GM19395 (cell line): ENCODE measurements around the gene ANKRD33B.
"Not testable (repeated sequence)": the region's sequence is repeated elsewhere in the genome, so short reads cannot be mapped to it uniquely, and the experiment has no call there.

Experiments
- ATAC-seq: cut with Tn5 transposase; IDR thresholded peaks from one replicate; pipeline ENCODE4 v1.9.1; 2021; ENCODE audit warnings: mild to moderate bottlenecking, moderate library complexity; ENCODE audit not compliant: unreplicated experiment

Gene ANKRD33B

DNA sequence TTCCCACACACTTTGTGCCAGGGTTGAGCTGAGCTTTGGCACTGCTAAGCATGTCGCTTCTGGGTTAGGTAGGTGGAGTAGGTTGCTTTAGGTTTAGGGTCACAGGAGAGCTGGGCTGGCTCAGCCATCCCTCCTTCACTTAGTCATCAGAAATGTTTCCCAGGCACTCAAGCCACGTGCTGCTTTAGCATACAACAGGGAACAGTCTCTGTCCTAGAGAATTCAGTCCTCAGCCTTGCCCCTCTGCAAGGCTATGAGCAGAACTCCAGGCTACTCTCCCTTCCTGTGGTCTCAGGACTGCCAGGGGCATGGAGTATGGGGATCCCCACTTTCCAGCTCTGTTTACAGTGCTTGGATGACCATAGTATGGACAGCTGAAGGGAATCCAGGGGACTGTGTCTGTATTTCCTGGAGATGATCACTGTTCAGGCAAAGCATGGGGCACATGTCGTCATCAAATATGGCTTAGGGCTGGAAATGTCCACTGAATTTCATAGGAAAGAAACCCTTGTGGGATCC lies 7.5 kb upstream of the ANKRD33B start:
- ATAC-seq = no peak

DNA sequence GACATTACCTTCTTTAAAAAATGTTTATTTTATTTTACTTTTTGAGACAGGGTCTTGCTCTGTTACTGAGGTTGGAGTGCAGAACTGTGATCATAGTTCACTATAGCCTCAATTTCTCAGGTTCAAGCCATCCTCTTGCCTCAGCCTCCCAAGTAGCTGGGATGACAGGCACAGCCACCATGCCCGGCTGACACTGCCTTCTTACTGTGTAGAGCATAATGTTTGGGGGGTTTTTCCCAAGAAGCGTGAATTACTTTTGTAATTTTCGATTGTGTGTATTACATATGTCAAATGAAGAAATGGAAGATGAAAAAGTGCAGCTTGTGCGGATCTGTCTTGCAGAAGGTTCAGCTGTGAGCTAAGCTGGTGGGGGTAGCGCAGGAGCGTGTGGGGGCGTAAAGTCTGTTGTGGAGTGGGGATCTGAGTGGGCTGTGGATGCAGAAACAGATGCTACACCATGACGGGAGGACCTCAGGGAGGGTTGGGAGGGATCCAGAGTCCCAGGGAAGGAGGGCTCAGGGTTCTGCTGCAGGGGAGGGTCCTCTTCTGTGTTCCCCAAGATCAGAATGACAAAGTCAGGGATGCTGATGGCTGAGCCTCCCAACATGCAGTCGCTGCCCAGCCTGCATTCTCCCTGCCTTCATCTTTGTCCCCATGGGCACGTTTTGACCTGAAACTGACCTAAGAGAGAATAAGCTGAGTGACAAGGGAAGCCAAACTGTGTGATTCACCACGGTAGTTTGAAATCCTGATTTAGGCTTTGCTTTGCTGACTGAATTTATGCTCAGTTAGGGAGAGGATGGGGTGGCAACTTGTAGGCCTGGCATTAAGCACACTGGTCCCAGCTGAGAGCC lies 6.8 kb upstream of the ANKRD33B start:
- no peak for ATAC-seq

DNA sequence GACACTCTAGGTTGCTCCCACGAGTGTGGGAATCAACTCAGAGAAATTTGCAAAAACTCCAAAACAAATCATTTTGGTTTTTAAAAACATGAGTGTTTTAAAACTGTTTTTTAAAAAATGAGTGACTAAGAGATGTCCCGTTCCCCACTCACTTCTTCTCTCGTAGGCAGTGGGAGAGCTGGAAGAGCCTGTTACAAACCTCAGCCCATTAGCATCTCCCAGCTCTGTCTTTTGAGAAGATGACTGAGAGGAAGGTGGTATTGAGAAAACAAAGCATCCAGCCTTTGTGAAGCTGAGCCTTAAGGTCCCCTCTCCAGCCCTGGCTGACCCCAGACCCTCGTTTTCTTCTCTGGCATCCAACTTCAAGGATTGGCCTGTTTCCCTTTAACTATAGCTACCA lies 4.7 kb upstream of the ANKRD33B start:
- ATAC-seq = no peak

DNA sequence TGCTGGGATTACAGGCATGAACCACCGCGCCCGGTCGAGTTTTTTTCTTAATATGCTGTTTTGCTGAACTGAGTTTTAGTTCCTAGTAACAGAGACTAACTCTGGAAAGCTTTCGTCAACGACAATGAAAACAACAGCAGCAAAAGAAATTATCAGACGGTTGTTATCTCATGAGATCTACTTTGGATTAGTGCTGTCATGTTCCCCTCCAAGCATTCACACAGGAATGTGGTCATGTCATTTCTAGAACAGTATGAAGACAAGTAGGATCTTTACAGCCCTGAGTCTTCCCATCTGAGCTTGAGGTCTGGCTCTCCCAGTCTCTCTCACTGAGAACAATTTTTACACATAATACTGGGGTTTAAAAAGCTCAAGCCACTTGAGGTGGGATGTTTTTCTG lies 4.0 kb upstream of the ANKRD33B start:
- ATAC-seq = no peak

DNA sequence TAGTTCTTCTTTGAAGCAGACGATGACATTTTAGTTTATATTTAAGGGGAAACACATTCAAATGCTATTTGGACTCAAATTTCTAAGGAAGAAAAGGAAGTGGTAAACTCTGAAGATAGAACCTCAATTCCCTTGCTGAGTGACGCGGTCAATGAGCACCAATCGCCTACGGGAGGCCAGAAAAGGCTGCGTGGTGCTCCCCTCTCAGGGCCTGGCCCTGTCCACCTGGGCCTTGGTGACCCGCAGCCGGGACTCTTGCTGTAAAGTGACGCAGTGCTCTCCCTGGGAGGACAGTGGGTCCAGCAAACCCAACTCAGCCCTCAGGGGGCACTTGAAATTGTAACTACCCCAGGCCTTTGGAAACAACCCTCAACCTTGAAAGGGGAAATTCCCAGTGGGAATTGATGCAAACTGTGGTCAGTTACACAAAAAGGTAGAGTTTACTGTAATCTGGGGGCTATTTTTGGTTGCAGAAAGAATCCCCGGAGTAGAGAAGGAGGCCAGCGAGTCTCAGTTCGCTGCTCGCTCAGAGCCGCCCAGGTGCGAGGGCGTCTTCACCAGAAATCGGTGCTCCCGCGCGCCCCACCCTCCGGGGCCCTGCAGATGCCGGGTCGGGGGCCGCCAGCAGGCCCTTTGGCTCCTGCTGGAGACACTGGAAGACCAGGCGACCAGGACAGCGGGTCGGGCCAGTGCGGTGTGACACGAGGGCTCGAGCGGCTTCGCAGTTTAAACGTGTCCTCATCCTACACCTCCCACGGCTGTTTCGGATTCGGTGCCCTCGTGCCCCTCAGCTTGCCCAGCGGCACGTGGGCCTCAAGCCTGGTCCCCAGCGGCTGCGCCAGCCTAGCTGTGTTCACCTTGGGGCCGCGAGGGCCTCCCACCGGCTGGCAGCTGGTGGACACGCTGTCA lies 1.4 kb upstream of the ANKRD33B start:
- ATAC-seq = peak; percentile 25

DNA sequence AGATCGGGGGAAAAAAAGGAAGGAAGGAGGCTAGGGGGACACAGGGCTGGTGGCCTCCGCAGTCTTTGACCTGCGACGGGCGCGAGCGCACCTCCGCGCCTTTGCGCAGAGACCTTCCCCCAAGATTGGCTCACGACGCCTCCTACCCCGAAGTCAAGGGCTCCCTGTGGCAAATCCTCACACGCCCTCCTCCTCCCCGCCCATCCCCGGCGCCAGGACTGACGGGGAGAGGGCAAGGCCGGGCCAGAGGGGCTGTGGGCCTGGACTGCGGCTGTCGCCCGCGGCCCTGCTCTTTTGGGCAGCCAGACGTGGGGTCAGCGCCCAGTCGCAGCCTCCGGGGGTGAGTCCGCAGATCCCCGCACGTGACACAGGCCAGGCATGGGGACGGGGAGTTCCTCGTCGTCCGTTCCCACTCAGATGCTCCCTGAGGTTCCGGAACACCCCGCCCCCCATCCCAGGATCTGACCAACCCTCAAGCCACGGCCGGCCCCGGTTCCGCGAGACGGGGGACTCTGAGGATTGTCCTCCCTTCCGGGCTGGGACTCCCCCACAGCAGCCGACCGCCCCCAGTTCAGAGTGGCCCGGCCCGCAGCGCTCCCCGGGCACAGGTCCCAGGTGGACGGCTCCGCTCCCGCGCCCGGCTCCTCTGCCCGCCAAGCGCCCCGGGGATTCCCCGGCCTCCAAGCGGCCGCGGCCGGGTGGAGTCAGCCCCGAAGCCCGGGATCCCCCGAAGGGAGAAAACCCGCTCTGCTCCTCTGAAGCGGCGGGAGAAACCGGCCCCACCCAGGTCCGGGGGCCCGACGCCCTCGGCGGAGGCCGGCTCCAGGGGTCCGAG lies 543 bp upstream of the ANKRD33B start:
- ATAC-seq = peak; percentile 33

DNA sequence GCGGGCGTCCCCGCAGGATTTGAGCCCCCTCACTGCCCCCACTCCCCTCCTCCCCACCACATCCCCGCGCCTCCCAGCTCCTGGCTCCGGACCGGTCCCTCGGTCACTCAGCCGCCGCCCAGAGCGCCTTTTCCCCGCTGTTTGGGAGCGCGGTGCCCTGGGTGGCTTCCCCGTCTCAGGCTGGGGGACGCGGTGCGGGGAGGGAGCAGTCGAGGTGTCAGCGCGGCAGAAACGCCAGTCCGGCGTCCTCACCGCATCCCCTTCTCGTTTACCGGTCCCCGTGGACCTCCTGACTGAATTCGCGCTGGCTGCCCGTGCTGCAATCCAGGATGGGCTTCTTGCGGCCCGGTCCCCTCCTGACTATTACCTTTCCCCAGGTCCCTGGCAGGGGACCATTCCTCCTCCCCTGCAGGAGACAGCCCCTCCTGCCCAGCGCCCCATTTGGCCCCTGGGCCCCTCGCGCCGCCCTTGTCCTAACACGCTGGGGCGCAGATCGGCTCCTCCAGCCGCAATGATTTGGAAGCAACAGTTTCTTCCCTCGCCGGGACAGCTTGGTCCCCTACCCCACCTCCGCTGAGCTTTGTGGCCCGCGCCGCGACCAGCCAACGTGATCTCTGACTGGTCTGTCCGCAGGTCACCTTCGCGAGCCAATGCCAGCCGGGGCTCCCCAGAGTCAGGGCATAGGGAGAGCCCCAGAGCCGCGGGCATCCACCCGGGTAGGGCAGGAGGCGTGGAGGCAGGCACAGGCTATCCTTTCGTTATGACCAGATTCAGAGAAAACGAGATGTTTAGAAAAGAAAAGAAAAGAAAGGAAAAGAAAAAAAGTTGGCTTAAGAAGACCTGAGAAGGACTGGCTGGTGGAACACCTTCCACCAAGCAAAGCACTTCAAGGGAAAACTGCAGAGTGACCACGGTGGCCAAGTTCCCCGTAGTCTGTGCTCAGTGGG lies 1.2 kb downstream of the ANKRD33B start:
- ATAC-seq = no peak

DNA sequence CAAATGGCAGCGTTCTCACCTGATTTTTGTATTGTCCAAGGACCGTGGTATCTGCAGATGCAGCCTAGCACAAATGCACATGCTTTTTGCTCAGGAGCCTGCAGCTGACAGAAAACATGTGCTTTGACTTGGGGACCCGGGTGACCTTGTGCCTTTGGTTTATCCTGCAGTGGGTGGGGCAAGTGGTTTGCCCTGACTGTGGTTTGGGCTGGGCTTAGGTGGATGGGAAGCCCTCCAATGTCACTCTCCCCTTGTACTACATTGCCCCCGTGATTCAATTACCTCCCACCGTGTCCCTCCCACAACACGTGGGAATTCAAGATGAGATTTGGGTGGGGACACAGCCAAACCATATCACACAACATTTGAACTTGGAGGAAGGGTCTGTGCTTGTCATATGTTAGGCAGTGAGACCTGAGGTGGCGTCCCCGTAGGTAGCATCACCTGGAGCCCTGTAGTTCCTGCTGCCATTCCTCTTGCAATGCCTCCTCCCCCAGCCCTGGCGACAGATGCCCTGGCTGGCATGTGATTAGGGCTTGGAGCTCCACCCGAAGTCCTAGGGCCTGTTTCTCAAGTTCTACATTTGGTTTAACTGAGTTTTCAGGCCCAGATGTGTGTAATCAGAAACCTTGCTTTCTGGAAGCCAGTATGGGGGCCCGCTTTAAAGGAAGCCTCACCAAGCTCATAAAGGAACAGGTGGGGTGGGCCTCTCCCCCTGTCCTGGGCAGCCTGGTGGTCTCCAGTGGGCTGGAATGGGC lies 2.1 kb downstream of the ANKRD33B start:
- ATAC-seq = no peak

DNA sequence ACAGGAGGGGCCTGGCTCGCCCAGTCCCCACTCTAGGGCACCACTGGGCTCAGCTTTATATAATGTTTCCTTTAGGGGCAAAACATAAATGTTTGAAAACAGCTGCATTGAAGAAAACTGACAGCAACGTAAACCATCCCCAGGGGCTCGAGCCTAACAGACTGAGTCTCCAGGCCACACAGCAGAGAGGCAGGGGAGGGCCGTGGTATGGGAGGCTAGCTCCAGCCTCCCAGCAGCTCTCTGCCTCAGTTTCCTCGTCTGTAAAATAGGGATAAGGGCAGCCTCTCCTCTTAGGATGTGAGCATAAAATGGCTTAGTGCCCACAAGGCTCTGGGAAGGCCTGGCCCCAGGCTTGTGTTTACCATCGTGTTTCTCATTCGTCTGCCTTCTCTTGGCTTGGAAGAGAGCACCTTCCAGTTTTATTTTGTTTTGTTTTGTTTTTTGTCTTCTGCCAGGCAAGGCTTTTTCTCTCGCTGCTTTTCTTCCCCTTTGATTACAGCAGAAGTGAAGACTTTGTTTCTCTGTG lies 2.7 kb downstream of the ANKRD33B start:
- no peak for ATAC-seq

DNA sequence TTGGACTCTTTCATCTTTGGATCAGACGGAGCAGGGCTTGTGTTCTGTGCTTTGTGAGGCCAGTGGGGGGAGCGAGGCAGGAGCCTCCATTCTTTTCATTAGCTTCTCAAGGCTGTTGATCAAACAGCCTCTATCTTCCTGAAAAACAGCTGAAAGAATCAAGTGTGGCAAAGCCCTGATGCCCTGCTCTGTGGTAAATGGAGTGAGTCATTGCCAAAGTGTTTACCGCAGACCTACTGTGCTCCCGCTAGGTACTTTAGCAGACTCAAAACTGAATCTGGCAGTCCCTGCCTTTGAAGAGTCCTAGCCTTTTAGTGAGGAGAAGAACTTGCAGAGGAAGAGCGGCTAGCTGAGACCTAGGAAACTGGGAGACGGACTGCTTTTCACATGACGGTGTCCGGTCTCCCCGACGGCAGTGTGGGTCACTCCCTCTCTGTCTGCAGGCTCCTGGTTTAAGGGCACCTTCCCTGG lies 3.3 kb downstream of the ANKRD33B start:
- ATAC-seq = no peak

DNA sequence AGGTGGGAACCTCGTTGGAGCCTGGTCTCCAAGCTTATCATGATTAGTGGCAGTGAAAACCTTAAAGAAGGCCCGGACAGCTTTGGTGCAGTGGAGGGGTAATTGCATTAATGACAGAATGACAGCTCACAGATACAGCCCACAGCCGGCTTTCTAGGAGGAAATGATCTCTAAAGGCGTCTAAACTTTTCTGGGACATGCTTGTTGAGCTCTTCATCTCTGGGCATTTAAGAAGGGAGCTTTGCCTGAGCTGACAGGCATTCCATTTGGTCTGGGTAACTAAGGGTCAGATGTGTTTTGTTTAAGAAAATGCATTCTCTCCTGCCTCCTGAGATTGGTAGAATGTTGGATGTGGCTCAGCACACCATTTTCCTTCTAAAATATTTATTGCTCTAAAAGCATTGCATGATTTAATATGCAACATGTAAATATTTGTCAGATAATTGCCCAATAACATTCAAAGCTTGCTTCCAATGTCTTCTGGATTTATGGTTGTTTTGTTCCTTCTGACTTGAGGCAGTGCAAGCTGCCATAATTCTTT lies 4.0 kb downstream of the ANKRD33B start:
- no peak for ATAC-seq

DNA sequence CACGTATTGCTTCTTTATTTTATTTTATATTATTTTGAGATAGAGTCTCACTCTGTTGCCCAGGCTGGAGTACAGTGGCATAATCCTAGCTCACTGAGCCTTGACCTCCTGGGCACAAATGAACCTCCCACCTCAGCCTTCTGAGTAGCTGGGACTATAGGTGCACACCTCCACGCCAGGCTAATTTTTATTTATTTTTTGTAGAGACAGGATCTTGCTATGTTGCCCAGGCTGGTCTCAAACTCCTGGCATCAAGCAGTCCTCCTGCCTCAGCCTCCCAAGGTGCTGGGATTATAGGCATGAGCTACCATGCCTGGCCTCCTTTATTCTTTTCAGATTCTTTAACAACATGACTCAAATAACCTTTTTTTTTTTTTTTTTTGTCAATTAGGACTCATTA lies 6.7 kb downstream of the ANKRD33B start:
- ATAC-seq = not testable (repeated sequence)

DNA sequence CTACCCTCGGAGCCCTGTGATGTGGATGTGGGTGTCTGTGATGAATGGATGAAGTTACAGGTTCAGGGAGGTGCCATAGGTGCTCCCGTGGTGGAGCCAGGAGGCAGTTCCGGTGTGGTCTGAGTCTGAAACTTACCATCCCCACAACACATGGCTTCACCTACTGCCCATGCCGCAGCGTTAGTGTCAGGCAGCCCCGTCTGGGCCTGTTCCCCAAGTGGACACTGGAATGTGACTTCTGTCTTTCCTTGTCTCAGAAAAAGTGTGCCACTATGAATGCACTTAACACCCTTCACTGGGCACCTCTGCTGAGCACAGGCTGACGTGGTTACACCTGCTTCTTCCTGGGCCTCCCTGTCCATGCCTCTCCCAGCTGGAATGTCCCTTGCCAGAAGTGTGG lies 8.6 kb downstream of the ANKRD33B start:
- ATAC-seq = no peak

DNA sequence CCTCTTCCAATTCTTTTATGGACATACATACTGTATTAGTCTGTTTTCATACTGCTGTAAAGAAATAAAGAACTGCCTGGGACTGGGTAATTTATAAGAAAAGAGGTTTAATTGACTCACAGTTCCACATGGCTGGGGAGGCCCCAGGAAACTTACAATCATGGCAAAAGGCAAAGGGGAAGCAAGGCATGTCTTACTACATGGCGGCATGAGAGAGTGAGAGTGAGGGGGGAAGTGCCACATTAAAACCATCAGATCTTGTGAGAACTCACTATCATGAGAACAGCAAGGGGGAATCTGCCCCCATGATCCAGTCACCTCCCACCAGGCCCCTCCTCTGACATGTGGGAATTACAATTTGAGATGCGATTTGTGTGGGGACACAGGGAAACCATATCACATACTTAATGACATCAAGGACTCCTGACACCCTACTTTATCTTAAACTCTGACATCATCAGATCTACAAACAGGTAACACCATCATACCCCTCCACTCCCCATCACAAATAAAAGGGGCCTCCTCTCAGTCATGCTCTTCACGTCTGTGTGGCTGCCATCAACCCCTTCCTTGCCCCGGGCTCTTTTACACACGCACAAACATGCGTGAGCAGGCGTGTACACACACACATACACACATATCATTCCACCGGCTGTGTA lies 9.7 kb downstream of the ANKRD33B start:
- no peak for ATAC-seq

DNA sequence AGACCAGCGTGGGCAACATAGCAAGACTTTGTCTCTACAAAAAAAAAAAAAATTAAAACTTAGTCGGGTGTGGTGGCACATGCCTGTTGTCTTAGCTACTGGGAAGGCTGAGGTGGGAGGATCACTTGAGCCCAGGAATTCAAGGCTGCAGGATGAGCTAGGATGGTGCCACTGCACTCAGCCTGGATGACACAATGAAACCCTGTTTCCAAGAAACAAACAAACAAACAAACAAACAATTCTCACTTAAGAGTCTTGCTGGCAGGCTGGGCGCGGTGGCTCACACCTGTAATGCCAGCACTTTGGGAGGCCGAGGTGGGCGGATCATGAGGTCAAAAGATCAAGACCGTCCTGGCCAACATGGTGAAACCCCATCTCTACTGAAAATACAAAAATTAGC lies 11.0 kb downstream of the ANKRD33B start:
- ATAC-seq = not testable (repeated sequence)

DNA sequence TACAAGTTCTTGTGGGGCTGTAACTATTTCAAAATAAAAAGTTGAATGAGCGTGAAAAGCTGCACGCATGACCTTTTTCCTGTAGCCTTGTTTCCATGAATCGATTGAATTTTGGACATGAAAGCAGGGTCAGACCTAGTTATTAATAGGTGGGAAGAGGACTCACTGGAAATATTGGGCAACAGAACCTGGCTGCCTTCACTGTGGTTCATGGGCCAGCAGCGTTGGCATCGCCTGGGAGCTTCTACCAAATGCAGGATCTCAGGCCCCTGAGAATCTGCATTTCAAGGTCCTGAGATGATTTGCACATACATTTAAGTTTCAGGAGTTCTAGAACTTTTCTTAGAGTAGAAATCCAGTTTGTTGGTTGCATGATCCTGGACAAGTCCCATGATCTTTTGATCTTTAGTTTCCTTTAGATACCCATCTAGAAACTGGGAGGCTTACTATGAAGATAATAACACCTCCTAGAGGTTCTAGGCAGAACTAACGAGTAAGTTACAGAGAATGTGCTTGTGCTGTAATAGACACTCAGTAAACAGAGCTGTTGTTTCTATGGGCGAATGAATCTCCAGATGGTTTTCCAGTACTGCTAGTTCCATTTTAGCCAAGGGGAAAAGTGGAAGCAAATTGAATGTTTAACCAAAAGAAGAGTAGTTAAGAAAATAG lies 12.4 kb downstream of the ANKRD33B start:
- ATAC-seq = no peak

DNA sequence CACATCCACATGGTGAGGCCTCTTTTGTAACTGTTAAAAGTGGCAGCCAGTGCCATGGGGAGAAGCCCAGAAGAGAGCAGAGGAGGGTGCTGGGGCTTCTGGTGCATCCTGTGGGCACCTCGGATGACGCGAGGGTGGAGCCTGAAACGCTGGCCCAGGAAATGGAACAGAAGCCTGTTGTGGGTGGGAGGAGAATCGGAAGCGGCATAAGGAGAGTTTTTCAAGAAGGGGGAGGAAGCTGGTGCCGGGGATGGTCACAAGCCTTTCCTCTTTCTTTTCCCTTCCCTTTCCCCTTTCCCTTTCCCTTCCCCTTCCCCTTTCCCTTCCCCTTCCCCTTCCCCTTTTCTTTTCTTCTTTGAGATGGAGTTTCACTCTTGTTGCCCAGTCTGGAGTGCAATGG lies 12.9 kb downstream of the ANKRD33B start:
- no peak for ATAC-seq
